Suprapubic skin (tissue), 4 donors: ENCODE measurements around the gene BCAS1.

ENCODE experiments used
- CTCF ChIP-seq, 2 donors: fragments of 200-600 bp in 1 of 2; fragments of 450-650 bp in 1 of 2; sonication (generic) in 1 of 2; IDR thresholded peaks; one replicate each; pipeline ENCODE4 v1.5.1; 2016 to 2019; ENCODE audit warnings: antibody characterized with exemption in 2 of 2, mild to moderate bottlenecking in 1 of 2, moderate library complexity in 1 of 2
- EP300 ChIP-seq: sonication (generic); formaldehyde crosslinking; IDR thresholded peaks from one replicate; pipeline ENCODE4 v1.6.1; 2017; ENCODE audit warnings: antibody characterized with exemption
- POLR2A ChIP-seq, 2 donors: fragments of 450-650 bp; IDR thresholded peaks; one replicate each; pipeline ENCODE4 v1.6.1; 2017; ENCODE audit warnings: antibody characterized with exemption in 2 of 2, mild to moderate bottlenecking in 2 of 2, moderate library complexity in 2 of 2
- POLR2AphosphoS5 ChIP-seq, 3 donors: sonication (generic); formaldehyde crosslinking; IDR thresholded peaks; one replicate each; pipeline ENCODE4 v1.6.1; 2017; ENCODE audit warnings: antibody characterized with exemption in 3 of 3

- no peak for TF ChIP-seq CTCF (IDR thresholded peaks at IDR 0.05)
- TF ChIP-seq POLR2AphosphoS5 (IDR thresholded peaks at IDR 0.05), result no peak
- TF ChIP-seq POLR2A (IDR thresholded peaks at IDR 0.05), result no peak
- no peak for TF ChIP-seq EP300
Observed at GRCh38 chr20:54044156-54044555, 26.2 kb downstream of the BCAS1 start.
